ENCODE data around the gene MDFI. TPM values are rescaled to one million over a fixed set of nuclear protein-coding genes. Genes with fewer than 3 reads are reported as not detected.

MDFI gene
- total RNA-seq, 1 experiment from 2014 or later = 96.4 TPM

DNA sequence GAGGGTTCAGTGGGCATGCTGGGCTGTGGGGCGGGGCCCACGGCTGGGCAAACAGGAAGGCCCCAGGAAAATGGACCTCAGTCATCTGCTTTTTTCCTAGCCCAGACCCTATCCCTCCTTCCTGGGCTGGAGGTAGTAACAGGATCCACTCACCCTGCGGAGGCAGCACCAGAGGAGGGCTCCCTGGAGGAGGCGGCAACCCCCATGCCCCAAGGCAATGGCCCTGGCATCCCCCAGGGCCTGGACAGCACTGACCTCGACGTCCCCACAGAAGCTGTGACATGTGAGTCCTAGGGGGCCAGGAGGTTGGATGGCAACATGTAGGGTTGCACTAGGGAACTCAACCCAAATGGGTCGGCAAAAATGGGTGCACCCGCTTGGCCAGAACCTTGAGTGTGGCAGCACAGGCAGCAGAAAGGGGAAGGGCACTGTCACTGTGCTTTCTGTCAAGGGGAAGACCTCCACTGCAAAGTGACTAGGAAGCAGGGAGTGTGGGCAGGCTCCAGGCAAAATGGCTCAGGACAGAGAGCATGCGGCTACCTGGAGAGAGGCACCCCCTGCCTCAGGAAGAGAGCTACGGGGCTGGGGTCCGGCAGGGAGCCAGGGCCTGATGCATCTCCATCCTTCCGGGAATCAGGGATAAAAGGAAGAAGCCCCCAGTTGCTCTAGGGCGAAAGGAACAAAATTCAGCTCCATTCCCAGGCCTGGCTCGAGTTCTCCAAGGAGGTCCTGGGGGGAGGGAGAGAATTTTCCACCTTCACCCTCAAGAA is 7.9 kb downstream of the MDFI start:
- no peak for ATAC-seq
- Histone ChIP-seq H3K9me3 (ENCODE audit: low read length) (no peaks in the 10 kb centered on the region), H3K79me2 (ENCODE audit: low read length) (no peaks in the 10 kb centered on the region), H3K4me3 (ENCODE audit: low read length) (no peak overlapping the region), H3F3A (ENCODE audit: low read length, unreplicated experiment) (no peaks in the 10 kb centered on the region), H3K4me2 (ENCODE audit: low read length) (no peak overlapping the region), H3K36me3 (ENCODE audit: low read depth, low read length) (peaks cover 2% of the 10 kb centered on the region), H2AFZ (ENCODE audit: low read length) (no peak overlapping the region), H3K9me2 (replicated peaks; ENCODE audit: low read length) (no peaks in the 10 kb centered on the region), H3K27ac (ENCODE audit: low read length) (no peak overlapping the region), H3K27me3 (ENCODE audit: low read length) (no peaks in the 10 kb centered on the region), H3K9ac (ENCODE audit: low read length) (no peak overlapping the region), H3K4me1 (ENCODE audit: insufficient read depth, low read length) (peaks cover 7% of the 10 kb centered on the region; the same call in 1 of the 2 replicates), H4K20me1 (ENCODE audit: low read length) (no peaks in the 10 kb centered on the region)
- ChIA-PET CTCF (no interaction called here), POLR2A (ENCODE audit: unreplicated experiment) (no interaction called here)
- DNase-seq = no peak
- intact Hi-C loops (cut with micrococcal nuclease) = no loop called here
- BruUV-seq (replicated peaks) = no TSS peak
- TF ChIP-seq EZH2phosphoT487 (IDR thresholded peaks at IDR 0.05; ENCODE audit: borderline replicate concordance, low read length) (no peak), EZH2 (IDR thresholded peaks at IDR 0.05; ENCODE audit: low read length, unreplicated experiment) (no peak)
- TF ChIP-seq, protein P1, sequence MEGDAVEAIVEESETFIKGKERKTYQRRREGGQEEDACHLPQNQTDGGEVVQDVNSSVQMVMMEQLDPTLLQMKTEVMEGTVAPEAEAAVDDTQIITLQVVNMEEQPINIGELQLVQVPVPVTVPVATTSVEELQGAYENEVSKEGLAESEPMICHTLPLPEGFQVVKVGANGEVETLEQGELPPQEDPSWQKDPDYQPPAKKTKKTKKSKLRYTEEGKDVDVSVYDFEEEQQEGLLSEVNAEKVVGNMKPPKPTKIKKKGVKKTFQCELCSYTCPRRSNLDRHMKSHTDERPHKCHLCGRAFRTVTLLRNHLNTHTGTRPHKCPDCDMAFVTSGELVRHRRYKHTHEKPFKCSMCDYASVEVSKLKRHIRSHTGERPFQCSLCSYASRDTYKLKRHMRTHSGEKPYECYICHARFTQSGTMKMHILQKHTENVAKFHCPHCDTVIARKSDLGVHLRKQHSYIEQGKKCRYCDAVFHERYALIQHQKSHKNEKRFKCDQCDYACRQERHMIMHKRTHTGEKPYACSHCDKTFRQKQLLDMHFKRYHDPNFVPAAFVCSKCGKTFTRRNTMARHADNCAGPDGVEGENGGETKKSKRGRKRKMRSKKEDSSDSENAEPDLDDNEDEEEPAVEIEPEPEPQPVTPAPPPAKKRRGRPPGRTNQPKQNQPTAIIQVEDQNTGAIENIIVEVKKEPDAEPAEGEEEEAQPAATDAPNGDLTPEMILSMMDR (conservative IDR thresholded peaks at IDR 0.05; ENCODE audit: low read depth, low read length) = no peak

DNA sequence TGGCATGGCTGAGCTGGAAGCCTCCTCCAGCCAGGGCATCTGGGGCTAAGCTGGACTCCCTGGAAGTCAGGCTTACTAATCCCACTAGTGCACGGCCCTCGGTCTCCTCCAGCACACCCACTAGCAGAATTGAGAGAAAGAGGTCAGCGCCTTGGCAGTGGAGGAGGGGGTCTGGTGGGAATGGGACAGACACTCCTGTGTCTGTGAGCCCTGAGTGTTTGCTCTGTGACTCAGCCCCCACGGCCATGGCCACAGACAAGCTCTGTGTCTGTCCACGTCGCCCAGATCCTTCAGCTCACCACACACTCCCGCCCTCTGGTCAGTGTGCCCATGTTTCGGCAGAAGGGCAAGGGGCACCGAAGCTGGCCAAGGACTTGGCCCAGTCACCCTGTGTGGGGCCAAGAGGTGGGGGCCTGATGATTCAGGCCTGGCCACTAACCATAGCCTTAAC is 8.8 kb downstream of the MDFI start:
- Histone ChIP-seq H3K4me3 (ENCODE audit: low read length) (no peak overlapping the region), H3K36me3 (ENCODE audit: low read depth, low read length) (peaks cover 5% of the 10 kb centered on the region), H3K27me3 (ENCODE audit: low read length) (no peaks in the 10 kb centered on the region), H3K9me2 (replicated peaks; ENCODE audit: low read length) (no peaks in the 10 kb centered on the region), H3F3A (ENCODE audit: low read length, unreplicated experiment) (no peaks in the 10 kb centered on the region), H3K4me1 (ENCODE audit: insufficient read depth, low read length) (peaks cover 7% of the 10 kb centered on the region; the same call in 1 of the 2 replicates), H3K79me2 (ENCODE audit: low read length) (no peaks in the 10 kb centered on the region), H3K9ac (ENCODE audit: low read length) (no peak overlapping the region), H2AFZ (ENCODE audit: low read length) (no peak overlapping the region), H4K20me1 (ENCODE audit: low read length) (no peaks in the 10 kb centered on the region), H3K9me3 (ENCODE audit: low read length) (no peaks in the 10 kb centered on the region), H3K4me2 (ENCODE audit: low read length) (no peak overlapping the region), H3K27ac (ENCODE audit: low read length) (no peak overlapping the region)
- ChIA-PET POLR2A (ENCODE audit: unreplicated experiment) (no interaction called here), CTCF (no interaction called here)
- ATAC-seq (peak; percentile 45; the same call in 1 of the 2 replicates), DNase-seq (no peak)
- BruUV-seq (replicated peaks) = no TSS peak
- intact Hi-C loops (cut with micrococcal nuclease) = no loop called here
- TF ChIP-seq EZH2phosphoT487 (IDR thresholded peaks at IDR 0.05; ENCODE audit: borderline replicate concordance, low read length) = no peak
- TF ChIP-seq, protein P1 (conservative IDR thresholded peaks at IDR 0.05; ENCODE audit: low read depth, low read length) = no peak
- TF ChIP-seq EZH2 (IDR thresholded peaks at IDR 0.05; ENCODE audit: low read length, unreplicated experiment) = no peak

DNA sequence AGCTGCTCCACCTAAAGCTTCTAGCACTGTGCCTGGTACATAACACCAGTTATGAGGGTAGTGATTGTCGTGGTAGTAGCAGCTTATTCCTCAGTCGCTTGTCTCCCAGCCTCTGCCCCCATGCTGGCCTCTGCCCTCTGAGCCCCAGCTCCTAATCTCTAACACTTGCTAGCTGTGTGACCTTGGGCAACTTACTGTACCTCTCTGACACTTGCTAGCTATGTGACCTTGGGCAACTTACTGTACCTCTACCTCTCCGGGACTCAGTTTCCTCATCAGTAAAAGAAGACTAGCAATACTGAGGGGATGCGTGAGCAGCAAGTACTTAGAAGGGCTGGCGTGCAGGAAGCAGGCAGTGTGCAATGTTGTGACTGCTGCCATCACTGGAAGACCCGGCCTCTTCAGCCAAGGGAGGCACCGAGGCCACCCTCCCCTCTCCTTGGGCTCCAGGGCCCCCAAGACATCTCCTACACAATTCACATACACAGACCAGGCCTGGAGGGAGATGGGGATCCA is 9.9 kb downstream of the MDFI start:
- no peaks in the 10 kb centered on the region for H3F3A ChIP-seq (ENCODE audit: low read length, unreplicated experiment)
- ATAC-seq (no peak), DNase-seq (no peak)
- H2AFZ ChIP-seq (ENCODE audit: low read length) = no peak overlapping the region
- peaks cover 5% of the 10 kb centered on the region for H3K36me3 ChIP-seq (ENCODE audit: low read depth, low read length)
- POLR2A ChIA-PET (ENCODE audit: unreplicated experiment) = no interaction called here
- peaks cover 7% of the 10 kb centered on the region; the same call in 1 of the 2 replicates for H3K4me1 ChIP-seq (ENCODE audit: insufficient read depth, low read length)
- H3K9ac ChIP-seq (ENCODE audit: low read length) = no peak overlapping the region
- no peaks in the 10 kb centered on the region for H3K27me3 ChIP-seq (ENCODE audit: low read length)
- no peaks in the 10 kb centered on the region for H3K9me3 ChIP-seq (ENCODE audit: low read length)
- no TSS peak for BruUV-seq (replicated peaks)
- H3K79me2 ChIP-seq (ENCODE audit: low read length) = no peaks in the 10 kb centered on the region
- no peak overlapping the region for H3K4me2 ChIP-seq (ENCODE audit: low read length)
- H3K27ac ChIP-seq (ENCODE audit: low read length) = no peak overlapping the region
- intact Hi-C loops (cut with micrococcal nuclease) = no loop called here
- TF ChIP-seq EZH2phosphoT487 (IDR thresholded peaks at IDR 0.05; ENCODE audit: borderline replicate concordance, low read length) (no peak), EZH2 (IDR thresholded peaks at IDR 0.05; ENCODE audit: low read length, unreplicated experiment) (no peak)
- TF ChIP-seq, protein P1 (conservative IDR thresholded peaks at IDR 0.05; ENCODE audit: low read depth, low read length) = no peak
- no peak overlapping the region for H3K4me3 ChIP-seq (ENCODE audit: low read length)
- H3K9me2 ChIP-seq (replicated peaks; ENCODE audit: low read length) = no peaks in the 10 kb centered on the region
- no peaks in the 10 kb centered on the region for H4K20me1 ChIP-seq (ENCODE audit: low read length)
- CTCF ChIA-PET = no interaction called here

Measured in PC-3 (cell line).